Lung microvascular endothelial cell (primary cell): ENCODE data around the gene HNF1B. TPM values are rescaled to one million over a fixed set of nuclear protein-coding genes. Genes with fewer than 3 reads are reported as not detected.
A peak's percentile ranks its signal among the peaks of the same experiment; 100 is the strongest.
"Not testable (repeated sequence)": the region's sequence is repeated elsewhere in the genome, so short reads cannot be mapped to it uniquely, and the experiment has no call there.

ENCODE experiments used
- DNase-seq, 2 donors: peaks; one replicate each; pipeline versions ENCODE4 v3.0.0 to v3.0.0-alpha.2; 2010; ENCODE audit warnings: low read depth in 2 of 2
- total RNA-seq: library from RNA; depleted of rRNA; stranded (reverse); fragments of >200 nt; gene quantifications from 2 replicates; pipeline ENCODE4 v1.2.1, GENCODE V29; 2014

The HNF1B gene
- total RNA-seq, 1 donor from 2014 or later = not detected

DNA sequence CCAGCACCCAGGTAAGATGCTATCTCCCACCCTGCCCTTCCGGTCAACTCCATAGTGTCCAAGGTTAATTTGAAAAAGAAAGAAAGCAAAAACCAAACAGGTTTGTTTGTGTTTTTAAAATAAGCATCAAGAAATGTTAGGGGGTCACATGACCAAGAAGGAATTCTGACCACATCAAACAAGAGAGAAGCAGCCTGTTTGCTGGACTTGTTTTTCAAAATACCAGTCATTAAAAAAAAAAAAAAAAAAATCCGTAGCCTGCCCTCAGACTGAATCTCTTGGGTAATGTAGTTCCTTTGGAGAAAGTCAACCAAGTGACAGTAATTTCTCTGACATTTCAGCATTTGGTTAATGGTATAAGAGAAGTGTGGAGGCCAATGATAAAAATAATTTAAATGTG, 38.4 kb downstream of the HNF1B start:
- no peak for DNase-seq

DNA sequence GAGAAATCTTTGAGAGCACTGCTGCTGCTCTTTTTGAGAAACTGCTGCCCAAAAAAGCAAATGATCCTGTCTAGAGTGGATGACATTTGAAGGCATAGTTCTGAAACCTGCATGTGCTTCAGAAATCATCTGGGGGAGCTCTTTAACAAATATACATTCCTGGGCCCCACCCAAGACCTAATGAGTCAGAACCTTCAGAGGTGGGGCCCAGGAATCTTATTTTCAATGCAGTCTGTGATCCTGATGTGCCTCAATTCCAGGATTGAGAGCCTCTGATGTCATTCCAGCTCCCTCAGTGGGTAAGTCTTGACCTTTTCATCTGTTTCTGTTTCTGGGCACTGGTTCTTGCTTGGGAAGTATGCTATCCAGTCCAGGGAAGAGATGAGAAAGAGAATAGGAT, 42.3 kb downstream of the HNF1B start:
- DNase-seq = peak in 1 of 2 donors; percentile 3

DNA sequence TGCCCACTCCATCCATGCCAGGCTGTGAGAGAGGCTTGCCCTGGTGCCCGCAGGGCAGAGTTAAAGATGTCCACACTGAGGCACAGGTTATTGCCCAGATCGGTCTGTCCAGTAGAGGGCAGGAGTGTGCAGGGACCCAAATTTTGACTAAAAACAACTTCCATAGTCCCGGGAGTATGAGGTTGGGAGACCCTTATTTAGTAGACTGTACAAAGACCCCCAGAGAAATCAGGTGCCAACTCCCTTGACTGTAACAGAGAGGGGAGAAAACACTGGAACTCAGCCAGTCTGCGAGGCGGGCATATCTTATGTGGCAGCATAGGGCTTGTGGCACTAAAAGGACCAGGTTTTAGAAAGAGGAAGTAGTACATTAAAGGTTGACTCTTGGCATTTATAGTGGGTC, 43.4 kb downstream of the HNF1B start:
- peak; percentile 29 to 46 for DNase-seq

DNA sequence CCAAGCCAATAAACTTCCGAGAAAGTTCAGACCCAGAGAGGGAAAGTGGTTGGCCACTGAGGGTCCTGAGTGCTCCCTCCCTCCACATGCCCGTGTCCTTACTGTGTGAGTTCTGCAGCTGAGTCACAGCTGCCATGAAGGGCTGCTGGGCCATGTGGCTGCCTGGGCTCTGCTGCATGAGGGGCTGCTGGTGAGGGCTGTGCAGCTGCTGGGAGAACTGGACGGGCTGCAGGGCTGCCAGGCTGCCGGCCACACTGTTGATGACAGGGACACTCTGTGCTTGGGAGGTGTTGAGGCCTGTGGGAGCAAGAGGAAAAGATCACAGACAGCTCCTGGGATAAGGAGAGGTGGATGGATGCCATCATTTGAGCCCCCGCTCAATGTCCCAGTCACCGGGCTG, 44.0 kb downstream of the HNF1B start:
- no peak for DNase-seq

DNA sequence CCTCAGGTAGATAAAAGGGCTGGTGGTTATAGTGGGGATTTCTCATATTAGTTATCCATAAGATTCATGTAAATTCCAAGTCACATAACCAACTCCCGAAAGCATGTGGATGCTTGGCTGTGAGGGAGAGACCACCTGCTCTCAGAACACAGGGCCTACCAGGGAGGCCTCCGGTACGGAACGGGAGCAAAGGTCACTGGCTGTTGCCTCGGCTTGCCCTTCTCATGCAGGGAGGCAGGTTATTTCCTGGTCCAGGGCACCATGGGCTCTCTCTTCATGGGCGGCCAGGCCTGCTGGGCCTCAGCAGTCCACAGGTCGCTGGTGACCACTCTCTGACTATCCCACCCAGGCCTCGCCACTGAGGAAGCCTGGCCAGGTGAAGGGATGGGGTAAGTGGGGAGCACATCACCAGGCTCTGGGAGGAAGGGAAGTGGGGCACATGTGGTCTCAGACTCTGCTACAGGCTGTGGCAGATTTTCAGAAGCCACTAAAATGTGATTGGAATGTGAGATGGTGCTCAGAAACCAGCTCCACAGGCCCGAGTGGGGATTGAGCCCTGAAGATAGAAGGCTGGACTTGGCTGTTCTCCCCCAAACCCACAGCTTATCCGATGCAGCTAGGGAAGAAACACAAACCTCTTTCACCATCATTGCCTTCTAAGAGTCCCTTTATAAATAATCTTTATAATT, 45.4 kb downstream of the HNF1B start:
- DNase-seq = no peak

DNA sequence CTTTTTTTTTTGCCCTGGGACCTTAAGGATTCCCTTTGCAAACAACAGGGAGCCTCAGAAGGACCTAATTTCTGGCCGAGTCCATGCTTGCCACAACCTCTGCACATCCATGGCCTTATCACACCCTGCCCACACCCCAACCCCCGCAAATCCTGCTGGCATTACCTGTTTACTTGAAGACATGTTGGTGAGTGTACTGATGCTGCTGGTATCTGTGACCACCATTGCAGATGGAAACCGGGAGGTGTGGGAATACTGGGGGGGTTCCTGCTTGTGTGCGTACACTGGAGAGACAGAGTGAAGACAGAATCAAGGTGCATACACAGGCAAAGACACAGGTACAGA, 46.0 kb downstream of the HNF1B start:
- DNase-seq = no peak

DNA sequence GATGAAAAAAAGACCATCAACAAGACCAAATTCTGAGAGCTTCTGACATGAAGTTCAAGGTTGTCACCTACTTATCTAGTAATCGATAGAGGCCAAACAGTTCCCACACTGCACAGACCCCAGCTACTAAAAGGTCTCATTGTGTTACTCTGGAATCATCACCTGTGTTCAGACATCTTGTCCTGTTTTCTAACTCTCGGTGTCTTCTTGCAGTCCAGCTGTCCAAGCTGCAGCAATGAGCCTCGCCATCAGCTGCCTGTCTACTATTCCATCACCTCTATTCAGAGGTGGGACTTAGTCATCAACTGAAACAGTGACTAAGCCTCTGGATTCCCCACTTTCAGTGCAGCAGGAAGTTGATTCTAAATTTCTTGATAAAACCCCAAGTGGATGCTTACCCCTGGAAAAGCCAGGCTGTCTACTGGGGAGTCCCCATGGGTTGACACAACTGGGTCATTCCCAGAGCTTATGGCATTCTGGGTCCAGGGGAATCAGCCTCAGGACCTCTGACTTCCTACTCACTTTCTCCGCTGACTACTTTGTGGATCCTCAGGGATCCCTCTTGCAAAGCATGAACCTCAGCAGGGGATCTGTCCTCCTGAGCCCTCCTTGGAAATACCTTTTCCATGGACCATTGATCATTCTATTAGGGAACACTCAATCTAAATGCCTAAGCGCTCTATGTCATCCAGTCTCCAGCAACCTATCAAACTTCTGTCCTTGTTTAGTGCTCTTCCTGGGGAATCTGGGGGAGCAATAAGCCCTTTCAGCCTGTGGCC, 46.5 kb downstream of the HNF1B start:
- peak in 1 of 2 donors; percentile 39 for DNase-seq

DNA sequence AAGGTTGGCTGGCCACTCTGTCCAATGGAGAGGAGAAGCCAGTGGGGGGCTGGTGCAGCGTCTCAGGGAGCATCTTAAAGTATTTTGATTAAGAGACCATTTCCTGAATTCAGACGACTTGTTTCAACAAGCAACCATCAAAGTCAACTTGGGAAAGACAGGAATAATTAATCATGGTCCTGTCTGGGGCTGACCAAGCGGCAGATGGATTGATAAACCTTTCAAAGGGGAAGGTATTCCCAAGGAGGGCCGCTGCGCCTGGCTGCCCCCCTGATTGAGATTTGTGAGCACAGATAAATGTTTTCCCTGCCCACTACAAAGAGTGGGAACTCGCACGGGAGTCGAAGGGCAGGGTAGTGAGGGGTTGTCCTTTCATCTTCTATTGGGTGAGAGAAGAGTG, 47.5 kb downstream of the HNF1B start:
- no peak for DNase-seq

DNA sequence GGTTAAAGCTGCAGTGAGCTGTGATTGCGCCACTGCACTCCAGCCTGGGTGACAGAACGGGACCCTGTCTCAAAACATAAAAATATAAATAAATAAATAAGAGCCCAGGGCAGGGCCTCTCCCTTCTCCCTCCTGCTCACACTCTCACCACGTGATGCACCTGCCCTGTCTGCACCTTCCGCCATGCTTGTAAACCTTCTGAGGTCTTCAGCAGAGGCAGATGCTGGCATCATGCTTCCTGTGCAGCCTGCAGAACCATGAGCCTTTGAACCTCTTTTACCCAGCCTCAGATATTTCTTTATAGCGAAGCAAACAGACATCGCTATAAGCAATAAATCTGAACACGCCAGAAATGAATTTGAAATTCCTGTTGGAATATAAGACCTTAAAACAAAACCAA, 48.5 kb downstream of the HNF1B start:
- no peak for DNase-seq

DNA sequence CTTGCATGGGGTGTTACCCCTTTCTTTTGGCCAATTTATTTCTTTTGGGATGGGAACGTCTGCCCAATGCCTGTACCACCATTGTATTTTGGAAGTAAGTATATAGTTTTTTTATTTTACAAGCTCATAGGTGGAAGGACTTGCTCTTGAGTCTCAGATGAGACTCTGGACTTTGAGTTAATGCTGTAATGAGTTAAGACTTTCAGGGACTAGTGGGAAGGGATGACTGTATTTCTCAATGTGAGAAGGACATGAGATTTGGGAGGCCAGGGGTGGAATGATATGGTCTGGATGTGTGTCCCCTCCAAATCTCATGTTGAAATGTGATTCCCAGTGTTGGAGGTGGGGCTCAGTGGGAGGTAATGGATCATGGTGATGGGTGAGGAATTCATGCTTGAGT, 49.1 kb downstream of the HNF1B start:
- no peak for DNase-seq

DNA sequence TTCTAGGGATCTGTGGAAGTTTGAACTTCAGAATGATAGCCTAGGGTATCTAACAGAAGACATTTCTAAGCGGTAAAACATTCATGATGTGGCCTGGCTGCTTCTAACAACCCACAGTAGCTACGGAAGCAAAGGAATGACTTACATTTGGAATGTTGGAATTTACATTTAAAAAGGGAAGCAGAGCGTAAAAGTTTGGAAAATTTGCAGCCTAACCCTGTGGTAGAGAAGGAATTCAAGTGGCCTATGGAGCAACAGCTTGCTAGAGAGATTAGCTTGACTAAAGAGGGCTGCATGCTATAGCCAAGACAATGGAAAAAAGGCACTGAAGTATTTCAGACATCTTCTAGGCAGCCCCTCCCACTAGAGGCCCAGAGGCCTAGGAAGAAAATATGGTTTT, 50.1 kb downstream of the HNF1B start:
- no peak for DNase-seq

DNA sequence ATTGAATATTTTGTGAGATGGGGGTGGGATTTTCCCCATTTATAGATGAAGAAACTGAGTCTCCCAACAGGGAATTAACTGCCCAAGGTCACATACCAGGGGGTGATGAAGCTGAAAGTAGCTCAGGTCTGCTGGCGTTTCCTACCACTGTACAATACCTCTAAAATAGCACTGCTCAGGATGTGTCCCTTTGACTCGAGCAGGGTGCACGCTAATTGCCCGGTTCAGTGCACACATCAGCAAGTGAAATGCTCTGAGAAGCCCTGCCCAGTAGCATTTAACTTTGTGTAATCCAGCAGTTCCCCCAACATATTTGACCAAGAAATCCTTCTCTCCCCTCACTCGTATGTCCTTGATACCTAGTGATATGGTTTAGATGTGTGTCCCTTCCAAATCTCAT, 51.5 kb downstream of the HNF1B start:
- no peak for DNase-seq

DNA sequence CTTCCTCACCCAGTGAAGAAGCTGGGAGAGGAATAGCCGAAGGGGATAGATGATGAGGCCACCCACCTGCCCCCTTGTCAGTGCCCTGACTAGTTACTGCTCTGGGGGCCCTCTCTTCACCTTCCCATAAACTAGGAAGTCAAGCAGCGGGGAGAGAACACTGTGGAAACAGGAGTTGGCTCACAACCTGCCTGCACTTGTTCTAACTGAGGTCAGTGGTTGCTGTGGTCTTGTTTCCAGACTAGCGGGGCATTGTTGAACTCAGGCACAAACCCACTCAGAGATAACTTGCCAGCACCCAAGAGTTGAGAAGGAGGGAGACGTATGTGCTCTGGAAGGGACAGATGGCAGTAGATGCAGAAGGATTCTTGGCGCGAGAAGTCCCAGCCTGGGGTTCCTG, 53.1 kb downstream of the HNF1B start:
- DNase-seq = no peak

DNA sequence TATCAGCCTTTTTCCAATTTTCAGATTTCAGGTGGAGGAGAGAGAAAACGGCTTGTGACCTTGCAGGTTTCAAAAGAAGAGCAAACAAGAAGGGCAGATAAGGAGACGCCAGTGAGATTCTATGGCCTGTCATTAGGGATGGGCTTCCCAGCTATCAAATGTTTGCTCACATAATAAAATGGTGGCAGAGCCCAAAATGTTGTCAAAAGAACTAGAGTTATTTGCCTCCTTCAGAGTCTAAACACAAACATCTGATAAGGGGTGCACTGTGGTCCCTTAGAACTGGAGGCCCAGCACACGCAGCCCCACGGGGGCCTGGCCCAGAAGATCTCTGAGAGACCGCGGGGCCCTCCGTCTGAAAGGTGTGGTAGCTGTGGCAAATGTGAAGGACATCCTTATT, 55.5 kb downstream of the HNF1B start:
- no peak for DNase-seq

DNA sequence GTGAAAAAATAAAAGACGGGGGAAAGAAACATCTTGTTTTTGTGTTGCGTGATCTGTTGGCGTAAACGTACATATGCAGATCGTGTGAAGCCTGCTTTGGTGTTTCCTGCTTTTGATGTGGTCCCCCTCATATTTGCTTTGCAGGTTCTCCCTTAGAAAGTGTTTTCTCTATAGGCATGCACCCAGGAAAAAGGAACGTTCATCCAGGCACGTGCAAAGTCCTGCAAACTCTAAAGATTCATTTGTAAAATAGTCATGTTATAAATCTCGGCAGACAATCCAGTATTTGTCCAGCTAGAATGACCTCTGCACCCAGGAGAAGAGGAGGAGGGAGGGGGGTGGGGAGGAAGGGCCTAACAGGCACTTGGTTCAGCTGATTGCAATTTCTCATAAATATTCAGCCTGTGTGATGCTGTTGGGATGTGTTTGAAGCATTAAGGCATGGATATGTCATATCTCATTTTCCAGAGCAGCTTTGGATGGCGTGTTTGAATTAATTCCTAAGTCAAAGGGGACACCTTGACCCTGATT, 61.3 kb downstream of the HNF1B start:
- DNase-seq = no peak

DNA sequence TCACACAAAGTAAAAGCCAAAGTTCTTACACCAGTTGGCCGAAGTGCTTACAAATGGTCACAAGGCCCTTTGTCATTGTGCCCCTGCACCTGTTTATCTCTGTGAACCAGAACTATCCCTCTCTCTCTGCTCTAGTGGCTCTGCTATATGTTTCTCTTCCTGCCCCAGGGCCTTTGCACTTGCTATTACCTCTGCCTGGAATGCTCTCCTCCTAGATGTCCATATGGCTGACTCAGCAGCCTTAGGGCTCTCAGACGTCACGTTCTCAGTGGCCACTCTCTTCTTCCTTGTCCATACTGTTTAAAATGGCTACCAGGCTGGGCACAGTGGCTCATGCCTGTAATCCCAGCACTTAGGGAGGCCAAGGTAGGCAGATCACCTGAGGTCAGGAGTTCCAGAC, 62.9 kb downstream of the HNF1B start:
- DNase-seq = no peak

DNA sequence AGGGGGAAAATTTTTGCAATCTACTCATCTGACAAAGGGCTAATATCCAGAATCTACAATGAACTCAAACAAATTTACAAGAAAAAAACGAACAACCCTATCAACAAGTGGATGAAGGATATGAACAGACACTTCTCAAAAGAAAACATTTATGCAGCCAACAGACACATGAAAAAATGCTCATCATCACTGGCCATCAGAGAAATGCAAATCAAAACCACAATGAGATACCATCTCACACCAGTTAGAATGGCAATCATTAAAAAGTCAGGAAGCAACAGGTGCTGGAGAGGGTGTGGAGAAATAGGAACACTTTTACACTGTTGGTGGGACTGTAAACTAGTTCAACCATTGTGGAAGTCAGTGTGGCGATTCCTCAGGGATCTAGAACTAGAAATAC, 64.9 kb downstream of the HNF1B start:
- not testable (repeated sequence) for DNase-seq

DNA sequence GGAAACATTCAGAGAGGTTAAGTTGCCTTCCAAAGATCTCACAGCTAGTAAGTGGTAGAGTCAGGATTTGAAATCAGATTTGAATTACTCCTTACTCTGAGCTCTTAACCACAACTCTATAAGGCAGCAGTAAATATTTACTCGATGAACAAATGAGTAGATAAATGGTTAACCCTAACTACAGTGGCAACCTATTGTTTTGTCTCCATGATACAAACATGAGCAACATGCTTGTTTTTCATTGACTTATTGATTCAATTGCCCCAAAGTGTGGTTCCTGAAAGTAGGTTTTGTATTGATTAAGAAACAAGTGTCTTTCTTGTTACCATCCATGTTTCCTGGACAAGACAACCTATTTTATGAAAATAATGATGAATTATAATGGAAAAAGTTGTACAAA, 66.8 kb downstream of the HNF1B start:
- no peak for DNase-seq

DNA sequence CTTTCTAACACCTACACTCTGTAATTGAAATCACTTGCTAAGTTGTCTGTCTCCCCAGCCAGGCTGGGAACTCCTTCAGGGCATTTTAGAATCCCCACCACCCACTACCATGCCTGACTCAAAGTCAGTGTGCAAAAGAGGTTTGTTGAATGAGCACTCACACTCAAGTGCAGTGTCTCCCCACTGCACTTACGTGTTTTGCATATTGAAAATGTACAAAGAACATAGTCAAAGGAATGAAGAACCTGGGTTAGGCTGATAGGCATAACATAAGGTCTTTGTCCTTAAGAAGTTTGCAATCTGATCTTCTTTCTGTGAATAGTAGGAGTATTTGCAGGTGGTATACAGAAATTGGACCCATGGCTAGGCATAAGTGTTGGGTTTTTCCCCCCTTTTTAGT, 67.8 kb downstream of the HNF1B start:
- DNase-seq = no peak

DNA sequence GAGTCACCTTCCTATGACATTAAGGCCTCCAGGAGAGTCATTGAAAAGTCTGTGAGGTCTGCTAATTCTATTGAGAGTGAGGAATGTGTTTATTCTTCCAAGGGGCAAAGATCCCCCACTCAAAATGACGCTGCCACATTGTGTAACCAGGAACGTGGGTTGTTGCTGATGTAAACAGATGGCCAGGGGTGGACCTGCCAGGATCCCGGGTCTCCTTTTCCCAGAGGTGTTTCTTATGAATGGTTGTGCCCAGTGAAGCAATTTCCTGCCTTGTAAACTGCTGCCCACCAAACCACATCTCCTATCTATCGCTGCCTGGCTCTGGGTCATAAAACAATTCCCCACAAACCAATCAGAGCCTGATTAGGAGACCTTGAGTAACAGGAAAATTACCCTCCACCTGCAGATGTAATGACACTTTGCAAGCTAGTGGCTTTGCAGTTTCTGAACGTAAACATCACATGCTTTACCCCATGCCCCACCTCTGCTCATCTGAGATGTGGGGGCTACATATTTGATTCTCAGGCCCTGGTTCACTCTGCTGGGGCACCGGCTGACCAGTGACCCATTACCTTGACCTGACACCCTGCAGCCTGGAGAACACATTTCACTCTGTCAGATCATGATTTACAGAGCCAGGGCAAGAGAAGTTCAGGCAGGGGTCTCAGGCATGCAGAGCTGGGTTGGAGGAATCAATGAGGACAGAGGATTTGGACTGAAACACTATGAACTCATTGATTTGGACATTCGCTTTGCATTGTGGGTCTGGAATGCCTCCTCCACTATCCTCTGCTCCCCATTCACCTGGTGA, 68.5 kb downstream of the HNF1B start:
- DNase-seq = no peak

DNA sequence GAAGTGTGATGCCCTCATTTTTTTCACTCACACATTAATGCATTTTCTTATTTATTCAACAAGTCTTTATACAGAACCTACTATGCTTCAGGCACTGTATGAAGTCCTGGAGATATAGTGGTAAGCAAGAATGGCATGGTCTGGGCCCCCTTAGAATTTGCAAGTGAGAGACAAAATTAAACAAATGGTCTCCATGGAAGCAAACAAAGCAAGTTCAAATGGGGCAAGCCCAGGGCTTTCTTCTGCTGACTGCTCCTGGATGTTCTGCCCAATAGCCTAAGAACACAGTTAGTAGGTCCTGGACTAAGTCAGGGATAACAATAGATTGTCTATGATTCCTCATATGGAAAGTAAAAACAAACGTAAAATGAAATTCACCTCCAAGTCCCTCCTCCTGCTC, 70.3 kb downstream of the HNF1B start:
- DNase-seq = no peak

DNA sequence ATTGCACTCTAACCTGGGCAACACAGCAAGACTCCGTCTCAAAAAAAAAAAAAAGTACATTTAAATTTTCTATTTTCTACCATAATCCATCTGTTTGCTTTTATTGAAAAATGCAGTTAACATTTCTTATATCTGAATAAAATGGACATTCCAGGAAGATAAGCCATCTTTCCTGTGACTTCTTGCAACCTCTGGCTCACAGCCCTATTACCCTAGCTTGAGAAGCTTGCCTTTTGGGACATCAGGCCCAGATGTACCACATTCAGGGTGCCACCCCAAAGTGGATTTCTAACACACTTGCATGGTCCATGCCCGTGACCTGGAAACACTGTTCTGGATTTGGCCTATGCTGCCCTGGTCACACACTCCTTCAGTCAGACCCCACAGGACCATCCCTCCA, 71.5 kb downstream of the HNF1B start:
- no peak for DNase-seq
